HL-60/S4 (cell line): ENCODE data around the gene BTAF1.
"Not testable (repeated sequence)": the region's sequence is repeated elsewhere in the genome, so short reads cannot be mapped to it uniquely, and the experiment has no call there.

Source experiments
- in situ Hi-C: fragments of 300-500 bp; cut with MboI; formaldehyde crosslinking; loops from 2 replicates; pipeline ENCODE4 v1.14.3; 2022; ENCODE audit warnings: low sequenced_read_pairs

BTAF1 gene

GRCh38 chr10:91923371-91924211, at the start of gene BTAF1:
BTAF1 (plus strand) TSS chr10:91923770; CDS start chr10:91924077, 307 bp downstream.
- in situ Hi-C loops = loop anchor here (10.0 to 25.0 kb wide), 2 partner anchors 159 to 536 kb away; no protein-coding TSS in a partner anchor

- in situ Hi-C loops = no loop called here
Observed at GRCh38 chr10:91875156-91875555, 48.4 kb upstream of the BTAF1 start.

- in situ Hi-C loops = no loop called here
Observed at GRCh38 chr10:91875779-91876178, 47.8 kb upstream of the BTAF1 start.

GRCh38 chr10:91879515-91880170, 43.9 kb upstream of the BTAF1 start:
- in situ Hi-C loops = no loop called here

GRCh38 chr10:91880310-91880709, 43.3 kb upstream of the BTAF1 start:
- in situ Hi-C loops = no loop called here

GRCh38 chr10:91883549-91884444, 39.8 kb upstream of the BTAF1 start:
- in situ Hi-C loops = no loop called here

GRCh38 chr10:91884536-91884935, 39.0 kb upstream of the BTAF1 start:
- in situ Hi-C loops = no loop called here

- in situ Hi-C loops = no loop called here
Observed at GRCh38 chr10:91885362-91886079, 38.0 kb upstream of the BTAF1 start.

GRCh38 chr10:91886954-91887271, 36.7 kb upstream of the BTAF1 start:
- in situ Hi-C loops = no loop called here

- in situ Hi-C loops = no loop called here
Observed at GRCh38 chr10:91887272-91888076, 36.1 kb upstream of the BTAF1 start.

GRCh38 chr10:91891125-91892001, 32.2 kb upstream of the BTAF1 start:
- in situ Hi-C loops = no loop called here

GRCh38 chr10:91893051-91893450, 30.5 kb upstream of the BTAF1 start:
- in situ Hi-C loops = no loop called here

GRCh38 chr10:91894261-91894685, 29.3 kb upstream of the BTAF1 start:
- in situ Hi-C loops = not testable (repeated sequence)

- in situ Hi-C loops = no loop called here
Observed at GRCh38 chr10:91896212-91896756, 27.3 kb upstream of the BTAF1 start.

GRCh38 chr10:91897421-91897820, 26.1 kb upstream of the BTAF1 start:
- in situ Hi-C loops = no loop called here

- in situ Hi-C loops = loop anchor here (25.0 kb wide), 1 partner anchor 515 kb away; no protein-coding TSS in a partner anchor
Observed at GRCh38 chr10:91901784-91902677, 21.5 kb upstream of the BTAF1 start.

GRCh38 chr10:91907033-91907594, 16.5 kb upstream of the BTAF1 start:
- in situ Hi-C loops = loop anchor here (25.0 kb wide), 1 partner anchor 520 kb away; no protein-coding TSS in a partner anchor
